Measurements from ENCODE around the gene RNU6-9.

RNU6-9 gene

GRCh38 chr19:898663-899062, 5.4 kb downstream of the RNU6-9 start:
- no peak for DNase-seq (ENCODE audit: low read depth in 2 of 2)

DNA sequence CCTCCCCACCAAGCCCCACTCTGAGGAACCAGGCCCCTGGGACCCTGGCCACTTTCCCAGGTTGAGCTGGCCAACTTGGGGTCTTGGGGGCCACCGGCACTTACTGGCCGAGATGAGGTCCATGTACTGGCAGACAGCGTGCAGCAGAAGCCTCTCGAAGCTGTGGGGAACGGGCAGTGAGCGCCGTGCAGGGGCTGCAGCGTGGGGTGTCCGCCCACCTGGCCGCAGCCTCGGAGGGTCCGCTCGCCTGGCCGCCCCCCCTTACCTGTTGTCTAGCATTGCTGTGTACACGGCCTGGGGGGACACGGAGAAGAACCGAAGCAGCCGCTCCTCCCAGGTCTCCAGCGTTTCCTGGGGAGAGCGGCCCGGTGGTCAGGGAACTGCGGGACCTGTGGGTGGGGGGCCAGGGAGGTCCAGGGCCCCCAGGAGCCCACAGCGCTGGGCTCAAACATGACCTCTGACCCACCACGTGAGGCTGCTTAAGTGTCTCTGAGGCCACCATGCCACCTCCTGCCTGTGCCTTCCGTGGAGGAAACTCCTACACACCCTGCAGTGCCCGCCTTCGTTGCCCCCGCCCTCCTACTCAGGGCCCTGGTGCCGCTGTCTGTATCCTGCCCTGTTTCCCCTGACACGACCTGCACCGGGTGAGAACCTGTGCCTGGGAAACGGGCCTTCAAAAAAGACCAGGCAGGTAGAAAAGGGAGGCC, 6.2 kb downstream of the RNU6-9 start:
- DNase-seq (ENCODE audit: low read depth in 2 of 2) = no peak

DNA sequence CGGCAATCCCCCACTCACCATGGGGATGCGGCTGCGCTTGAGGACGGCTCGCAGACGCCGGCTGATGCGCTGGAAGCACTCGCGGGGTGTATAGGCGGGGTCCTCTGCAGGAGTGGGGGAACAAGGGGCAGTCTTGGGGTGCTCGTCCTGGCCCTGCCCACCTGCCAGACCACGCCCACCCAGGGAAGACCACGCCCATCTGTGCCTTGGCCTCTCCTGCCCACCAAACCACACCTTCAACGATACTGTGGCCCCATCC, 6.7 kb downstream of the RNU6-9 start:
- no peak for DNase-seq (ENCODE audit: low read depth in 2 of 2)

DNA sequence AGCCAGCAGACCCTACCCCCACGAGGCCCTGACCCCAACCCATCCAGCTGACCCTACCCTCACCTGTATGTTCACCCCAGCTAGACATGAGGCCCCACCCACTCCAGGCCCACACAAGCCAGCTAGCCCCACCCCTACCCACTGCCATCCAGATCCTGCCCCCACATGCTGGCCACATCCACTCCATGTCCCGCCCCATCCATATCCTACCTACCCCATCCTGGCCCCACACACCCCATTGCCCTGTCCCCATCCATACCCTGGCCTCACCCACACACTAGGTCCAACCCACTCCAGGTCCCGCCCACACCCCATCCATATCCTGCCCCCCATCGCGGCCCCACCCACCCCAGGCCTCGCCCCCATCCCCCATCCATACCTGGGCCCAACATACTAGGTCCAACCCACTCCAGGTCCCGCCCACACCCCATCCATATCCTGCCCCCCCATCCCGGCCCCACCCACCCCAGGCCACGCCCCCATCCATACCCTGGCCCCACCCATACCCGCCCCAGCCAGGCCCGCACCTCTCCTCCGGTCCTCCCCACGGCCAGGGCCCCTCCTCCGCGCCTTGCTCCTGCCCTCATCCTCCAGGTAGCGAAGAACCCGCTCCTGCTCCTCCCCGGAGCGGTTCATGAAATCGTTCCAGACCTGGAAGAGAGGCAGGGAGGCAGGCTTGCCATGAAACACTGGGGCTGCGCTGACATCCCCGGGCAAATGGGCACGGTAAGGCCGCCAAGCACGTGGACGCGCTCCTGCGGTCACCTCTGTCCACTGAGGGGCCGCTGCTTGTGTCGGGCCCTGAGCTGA, 7.2 kb downstream of the RNU6-9 start:
- no peak for DNase-seq (ENCODE audit: low read depth in 2 of 2)

DNA sequence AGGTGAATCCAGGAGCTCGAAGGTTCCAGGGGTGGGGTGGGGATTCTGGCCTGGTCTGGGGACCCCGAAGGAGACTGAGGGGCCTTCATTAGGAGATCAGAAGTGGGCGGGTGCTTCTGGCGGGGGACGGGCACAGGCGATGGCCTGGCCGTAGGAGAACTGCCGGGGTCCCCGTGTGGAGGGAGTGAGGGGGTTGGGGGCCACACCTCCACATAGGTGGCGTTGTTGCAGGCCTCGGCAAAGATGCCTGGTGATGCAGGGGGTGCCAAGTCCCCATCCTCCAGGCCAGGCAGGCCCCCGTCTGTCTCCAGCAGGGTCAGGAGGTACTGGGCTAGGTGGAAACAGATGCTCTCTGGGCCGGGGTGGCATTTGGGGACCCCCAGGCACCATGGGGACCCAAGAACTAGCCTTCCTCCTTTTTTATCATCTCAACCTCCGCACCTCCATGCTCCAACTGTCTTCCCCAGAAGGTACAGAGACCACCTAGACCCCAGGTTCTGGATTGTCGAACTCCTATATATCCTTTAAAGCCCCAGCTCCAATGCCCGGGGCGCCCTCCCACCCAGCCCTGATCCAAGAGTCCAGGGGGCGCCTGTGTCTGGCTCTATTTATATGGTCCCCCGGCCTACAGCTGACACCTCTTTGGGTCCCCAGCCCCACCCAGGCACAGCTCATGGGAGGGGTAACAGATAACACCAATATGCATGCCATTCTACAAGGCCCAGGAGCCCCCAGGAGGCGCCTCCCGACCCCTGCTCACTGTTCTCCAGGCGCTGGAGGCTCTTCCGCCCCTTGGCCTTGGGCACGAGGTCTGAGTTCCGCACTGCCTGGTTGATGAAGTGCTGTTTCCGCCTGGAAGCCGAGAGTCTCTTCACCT, 8.2 kb downstream of the RNU6-9 start:
- DNase-seq (ENCODE audit: low read depth in 2 of 2) = no peak

DNA sequence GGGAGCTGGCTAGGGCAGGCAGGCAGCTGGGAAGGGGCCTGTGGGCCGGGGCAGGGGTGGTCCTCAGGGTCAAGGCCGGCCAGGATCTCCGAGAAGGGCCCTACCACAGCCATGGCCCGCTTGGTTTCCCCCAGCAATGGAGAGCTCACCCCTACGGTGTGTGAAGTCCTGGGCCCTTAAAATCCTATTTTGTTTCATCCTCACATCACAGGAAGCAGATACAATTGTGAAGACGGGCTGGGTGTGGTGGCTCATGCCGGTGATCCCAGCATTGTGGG, 8.7 kb downstream of the RNU6-9 start:
- no peak for DNase-seq (ENCODE audit: low read depth in 2 of 2)

- no peak for DNase-seq (ENCODE audit: low read depth in 2 of 2)
Measured at GRCh38 chr19:902446-903226, 9.4 kb downstream of the RNU6-9 start.

GRCh38 chr19:903266-903797, 10.0 kb downstream of the RNU6-9 start:
- DNase-seq (ENCODE audit: low read depth in 2 of 2) = no peak

DNA sequence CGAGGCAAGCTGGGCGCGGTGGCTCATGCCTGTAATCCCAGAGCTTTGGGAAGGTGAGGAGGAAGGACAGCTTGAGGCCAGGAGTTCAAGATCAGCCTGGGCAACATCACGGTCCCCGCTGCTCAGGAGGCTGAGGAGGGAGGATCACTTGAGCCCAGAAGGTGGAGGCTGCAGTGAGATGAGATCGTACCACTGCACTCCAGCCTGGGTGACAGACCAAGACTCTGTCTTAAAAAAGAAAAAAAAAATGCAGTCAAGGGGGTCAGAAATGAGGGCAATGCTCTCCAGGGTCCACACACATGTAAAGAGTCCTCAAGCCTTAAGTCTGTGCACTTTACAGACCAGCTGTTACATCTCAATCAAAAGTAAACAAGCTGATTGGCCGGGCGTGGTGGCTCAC, 11.3 kb downstream of the RNU6-9 start:
- no peak for DNase-seq (ENCODE audit: low read depth in 2 of 2)

DNA sequence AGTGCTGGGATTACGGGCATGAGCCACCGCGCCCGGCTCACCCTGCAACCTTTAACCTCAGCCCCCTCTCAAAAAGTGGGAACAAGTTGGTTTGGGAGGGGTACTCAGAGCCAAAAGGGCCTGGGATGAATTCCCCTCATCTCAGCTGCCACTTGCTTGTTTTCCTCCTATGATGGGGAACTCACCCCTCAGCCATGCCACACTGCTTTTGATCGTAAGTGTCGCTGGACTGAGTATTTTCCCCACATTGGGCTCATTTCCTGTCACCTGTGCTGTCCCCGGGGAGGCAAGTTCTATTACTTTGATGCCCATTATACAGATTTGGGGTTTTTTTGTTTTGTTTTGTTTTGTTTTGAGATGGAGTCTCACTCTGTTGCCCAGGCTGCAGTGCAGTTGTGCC, 13.2 kb downstream of the RNU6-9 start:
- DNase-seq (ENCODE audit: low read depth in 2 of 2) = no peak

DNA sequence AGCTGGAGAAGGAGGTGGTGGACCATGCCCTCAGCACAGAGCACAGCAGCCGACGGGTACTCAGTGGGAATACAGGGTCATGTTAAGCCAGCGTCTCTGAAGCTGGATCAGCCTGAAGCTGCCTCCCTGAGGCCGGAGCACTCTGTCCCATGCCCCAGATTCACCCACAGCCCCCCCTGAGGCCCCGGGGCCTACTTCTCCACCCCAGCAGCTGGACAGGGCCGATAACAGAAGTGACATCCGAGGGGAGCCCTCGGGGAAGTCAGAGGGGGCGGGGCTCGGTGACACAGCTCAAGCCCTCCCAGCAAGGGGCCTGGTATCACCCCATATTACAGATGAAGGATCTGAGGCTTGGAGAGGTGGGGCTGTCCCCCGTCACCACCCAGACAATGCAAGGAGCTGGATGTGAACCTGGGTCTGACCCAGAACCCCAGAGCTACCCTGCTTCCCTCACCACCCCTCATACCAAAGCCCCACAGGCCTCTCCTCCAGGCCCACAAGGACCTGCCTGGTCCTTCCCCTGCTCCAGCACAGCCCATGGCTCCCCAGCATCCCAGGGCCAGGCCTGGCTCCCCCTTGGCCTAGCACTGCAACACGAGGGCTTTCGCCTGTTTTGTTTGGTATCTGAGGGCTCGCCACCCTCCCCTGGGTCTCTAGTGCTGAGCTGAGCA, 14.0 kb downstream of the RNU6-9 start:
- no peak for DNase-seq (ENCODE audit: low read depth in 2 of 2)

GRCh38 chr19:911197-912033, 18.1 kb downstream of the RNU6-9 start:
- no peak for DNase-seq (ENCODE audit: low read depth in 2 of 2)

GRCh38 chr19:912181-913079, 19.1 kb downstream of the RNU6-9 start:
- no peak for DNase-seq (ENCODE audit: low read depth in 2 of 2)

GRCh38 chr19:913080-913748, 19.9 kb downstream of the RNU6-9 start, which contains the start of gene R3HDM4:
Gene R3HDM4, minus strand, starts transcription at chr19:913219. Its CDS starts 62 bp downstream, at chr19:913157.
- no peak for DNase-seq (ENCODE audit: low read depth in 2 of 2)

- DNase-seq (ENCODE audit: low read depth in 2 of 2) = no peak
Measured at GRCh38 chr19:916645-917322, 23.5 kb downstream of the RNU6-9 start.

DNA sequence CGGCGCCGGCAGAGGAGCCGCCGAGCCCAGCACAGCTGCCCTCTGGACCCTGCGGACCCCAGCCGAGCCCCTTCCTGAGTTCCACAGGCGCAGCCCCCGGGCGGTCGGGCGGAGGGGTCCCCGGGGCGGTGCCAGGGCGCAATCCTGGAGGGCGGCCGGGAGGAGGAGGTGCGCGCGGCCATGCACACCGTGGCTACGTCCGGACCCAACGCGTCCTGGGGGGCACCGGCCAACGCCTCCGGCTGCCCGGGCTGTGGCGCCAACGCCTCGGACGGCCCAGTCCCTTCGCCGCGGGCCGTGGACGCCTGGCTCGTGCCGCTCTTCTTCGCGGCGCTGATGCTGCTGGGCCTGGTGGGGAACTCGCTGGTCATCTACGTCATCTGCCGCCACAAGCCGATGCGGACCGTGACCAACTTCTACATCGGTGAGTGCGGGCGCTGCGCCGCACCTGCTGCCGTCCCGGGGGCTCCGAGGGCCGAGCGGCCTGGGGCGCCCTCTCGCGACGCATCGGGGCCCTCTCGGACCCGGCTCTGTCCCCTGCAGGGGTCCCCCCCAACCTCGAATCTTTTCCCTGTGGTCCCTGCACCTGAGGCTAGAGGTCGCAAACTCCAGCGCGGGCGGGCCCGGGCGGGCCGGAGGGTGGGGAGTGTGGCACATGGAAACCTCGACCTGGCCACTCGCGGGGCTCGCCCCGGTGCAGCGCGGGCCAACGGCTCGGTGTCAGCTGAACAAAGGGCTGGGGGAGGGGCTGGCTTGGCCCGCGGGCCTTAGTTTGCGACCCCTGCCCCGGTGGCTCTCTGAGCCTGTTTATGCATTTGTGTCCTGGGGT, 24.3 kb downstream of the RNU6-9 start, which contains the start of gene KISS1R:
KISS1R (plus strand) TSS at position 11 of the 829 bp plus-strand sequence; CDS start at position 181, 170 bp downstream.
- DNase-seq (ENCODE audit: low read depth in 2 of 2) = no peak

- no peak for DNase-seq (ENCODE audit: low read depth in 2 of 2)
Measured at GRCh38 chr19:918152-918437, 24.8 kb downstream of the RNU6-9 start.

Data from fibroblast of skin of left biceps (primary cell).